NCI-H748 treated with DMSO at 0.1 percent for 48 hours (cell line): ENCODE results near the gene KCTD7.
"Not testable (repeated sequence)": the region's sequence is repeated elsewhere in the genome, so short reads cannot be mapped to it uniquely, and the experiment has no call there.

Experiments used
- DNase-seq: peaks from one replicate; lab custom pipeline; 2025; lab: John Stamatoyannopoulos, UW

The KCTD7 gene

GRCh38 chr7:66617295-66617694, 11.4 kb upstream of the KCTD7 start:
- DNase-seq: no peak

- not testable (repeated sequence) for DNase-seq
Observed at GRCh38 chr7:66619341-66619948, 9.2 kb upstream of the KCTD7 start.

GRCh38 chr7:66626331-66626934, 2.2 kb upstream of the KCTD7 start:
- DNase-seq: no peak

- no peak for DNase-seq
Observed at GRCh38 chr7:66627151-66627681, 1.5 kb upstream of the KCTD7 start.

GRCh38 chr7:66627881-66628360, 760 bp upstream of the KCTD7 start:
- DNase-seq: peak; percentile 26

- peak; percentile 52 for DNase-seq
Observed at GRCh38 chr7:66629222-66630062, 761 bp downstream of the KCTD7 start.

GRCh38 chr7:66630531-66630930, 1.9 kb downstream of the KCTD7 start:
- DNase-seq: no peak

- no peak for DNase-seq
Observed at GRCh38 chr7:66631471-66631870, 2.8 kb downstream of the KCTD7 start.

- no peak for DNase-seq
Observed at GRCh38 chr7:66634816-66635215, 6.1 kb downstream of the KCTD7 start.

GRCh38 chr7:66635322-66635981, 6.8 kb downstream of the KCTD7 start:
- DNase-seq: not testable (repeated sequence)

- DNase-seq: not testable (repeated sequence)
Observed at GRCh38 chr7:66635982-66636546, 7.4 kb downstream of the KCTD7 start.

GRCh38 chr7:66638309-66639099, 9.8 kb downstream of the KCTD7 start:
- DNase-seq: no peak

- no peak for DNase-seq
Observed at GRCh38 chr7:66639773-66640172, 11.1 kb downstream of the KCTD7 start.

- no peak for DNase-seq
Observed at GRCh38 chr7:66640802-66641525, 12.3 kb downstream of the KCTD7 start.

GRCh38 chr7:66641526-66641871, 12.8 kb downstream of the KCTD7 start:
- DNase-seq: no peak

- no peak for DNase-seq
Observed at GRCh38 chr7:66642186-66642585, 13.5 kb downstream of the KCTD7 start.

GRCh38 chr7:66642932-66643331, 14.3 kb downstream of the KCTD7 start:
- no peak for DNase-seq

GRCh38 chr7:66643395-66643794, 14.7 kb downstream of the KCTD7 start:
- no peak for DNase-seq

- not testable (repeated sequence) for DNase-seq
Observed at GRCh38 chr7:66651026-66651425, 22.3 kb downstream of the KCTD7 start.

GRCh38 chr7:66653719-66654274, 25.1 kb downstream of the KCTD7 start:
- not testable (repeated sequence) for DNase-seq
